Measurements from ENCODE around the gene RAB5A. TPM values are rescaled to one million over a fixed set of nuclear protein-coding genes. Genes with fewer than 3 reads are reported as not detected.
A peak's percentile ranks its signal among the peaks of the same experiment; 100 is the strongest.
"Not testable (repeated sequence)": the region's sequence is repeated elsewhere in the genome, so short reads cannot be mapped to it uniquely, and the experiment has no call there.

Gene RAB5A
- total RNA-seq, 1 donor from 2014 or later = 74.6 TPM

DNA sequence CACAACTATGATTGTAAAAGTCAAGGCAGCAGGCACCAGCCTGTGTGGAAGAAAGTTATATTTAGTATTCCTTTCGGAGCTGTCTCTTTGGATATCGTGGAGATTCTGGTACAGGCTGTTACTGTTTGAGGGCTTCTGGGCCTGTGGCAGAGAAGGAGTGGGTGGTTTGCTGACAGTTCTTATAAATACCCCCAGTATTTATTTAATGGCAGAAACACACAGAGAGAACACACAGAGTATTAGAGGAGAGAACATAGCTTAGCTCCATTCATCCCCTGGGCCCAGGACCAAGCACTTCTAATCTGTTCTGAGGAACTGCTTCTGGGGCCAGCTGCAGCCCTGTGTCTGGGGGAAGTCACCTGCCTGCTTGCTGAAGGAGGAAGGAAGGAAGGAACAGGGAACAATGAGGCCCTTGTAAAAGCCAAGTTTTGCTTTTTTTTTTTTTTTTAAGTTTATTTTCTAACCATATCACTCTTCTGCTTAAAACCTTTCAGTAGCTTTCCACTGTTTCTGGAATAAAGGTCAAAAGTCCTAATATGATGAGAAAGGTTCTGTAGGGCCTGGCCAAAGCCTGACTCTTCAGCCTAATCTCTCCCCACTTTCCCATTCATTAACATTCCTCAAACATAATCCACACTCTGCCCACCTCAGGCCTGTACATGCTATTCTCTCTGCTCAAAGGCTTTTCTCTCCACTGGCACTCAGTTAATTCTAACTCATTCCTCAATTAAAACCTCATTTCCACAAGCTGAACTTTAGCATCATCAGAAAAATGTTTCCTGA, 76.9 kb downstream of the RAB5A start:
- DNase-seq (ENCODE audit: low spot score) = peak; percentile 77

DNA sequence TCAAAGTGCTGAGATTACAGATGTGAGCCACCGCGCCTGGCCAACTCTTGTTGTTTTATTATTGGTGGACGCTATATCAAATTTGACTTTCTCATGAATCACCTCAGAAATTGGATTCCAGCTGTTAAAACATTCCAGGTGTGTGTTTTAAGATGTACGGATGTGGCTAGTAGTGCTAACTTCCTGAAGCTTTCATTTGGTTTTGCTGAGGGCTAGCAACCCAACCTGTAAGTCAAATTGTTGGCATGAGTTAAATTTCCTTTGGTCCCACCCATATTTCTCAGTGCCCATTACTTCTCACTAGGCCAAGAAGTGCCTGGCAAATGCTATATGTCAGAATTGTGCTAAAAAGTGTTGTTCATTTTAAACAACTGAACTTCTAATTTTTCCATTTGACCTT, 80.2 kb downstream of the RAB5A start:
- no peak for DNase-seq (ENCODE audit: low spot score)

DNA sequence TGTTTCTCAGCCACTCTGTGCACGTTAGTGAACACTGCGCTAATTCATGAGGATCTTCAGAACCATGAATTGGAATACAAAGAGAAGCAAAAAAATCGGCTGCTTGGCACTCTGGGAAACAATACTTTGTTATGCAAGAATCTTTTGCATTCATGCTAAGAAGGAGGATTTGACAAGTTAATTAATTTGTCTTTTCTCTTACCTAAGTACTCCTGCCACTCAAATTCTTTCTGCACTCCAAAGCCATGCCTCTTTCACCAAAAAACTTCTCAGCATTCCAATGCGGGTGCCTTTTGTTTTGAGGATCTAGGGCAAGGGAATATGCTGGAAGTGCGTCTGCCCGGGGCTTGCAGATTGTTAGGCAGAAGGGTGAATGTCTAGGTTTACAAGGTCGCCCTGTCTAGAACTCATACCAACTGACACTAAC, 82.0 kb downstream of the RAB5A start:
- no peak for DNase-seq (ENCODE audit: low spot score)

DNA sequence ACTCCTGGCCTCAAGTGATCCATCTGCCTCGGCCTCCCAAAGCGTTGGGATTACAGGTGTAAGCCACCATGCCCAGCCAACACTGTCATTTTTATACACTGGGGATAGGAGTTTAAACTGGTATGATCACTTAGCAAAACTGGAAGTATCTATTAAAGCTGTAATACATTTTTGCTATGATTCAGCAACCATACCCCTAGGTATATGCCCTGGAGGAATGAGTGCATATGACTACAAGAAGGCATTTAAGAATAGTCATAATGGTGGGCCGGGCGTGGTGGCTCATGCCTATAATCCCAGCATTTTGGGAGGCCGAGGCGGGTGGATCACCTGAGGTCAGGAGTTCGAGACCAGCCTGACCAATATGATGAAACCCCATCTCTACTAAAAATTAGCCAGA, 85.0 kb downstream of the RAB5A start:
- DNase-seq (ENCODE audit: low spot score) = not testable (repeated sequence)

Other genes with a start within 250 kb of the RAB5A start
- 7.2 TPM for gene EFHB, start 12.9 kb upstream of the RAB5A start, total RNA-seq (ENCODE audit: insufficient read depth, low replicate concordance)
- 2.9 TPM for gene PP2D1, start 65.2 kb downstream of the RAB5A start, total RNA-seq (ENCODE audit: insufficient read depth, low replicate concordance)
- 52.5 TPM for gene KAT2B, start 93.3 kb downstream of the RAB5A start, total RNA-seq (ENCODE audit: insufficient read depth, low replicate concordance)
- gene SGO1, start 239.1 kb downstream of the RAB5A start, total RNA-seq (ENCODE audit: insufficient read depth, low replicate concordance) = 6.7 TPM

Data from umbilical cord (tissue), 2 donors.